Body of pancreas (tissue), 4 donors: ENCODE measurements around the gene ARHGEF17. TPM values are rescaled to one million over a fixed set of nuclear protein-coding genes. Genes with fewer than 3 reads are reported as not detected.

Source experiments
- ATAC-seq: fragments of 150-250 bp; one replicate; pipeline ENCODE4 v1.9.1; 2016
- DNase-seq, 4 donors: peaks; one replicate each; pipeline ENCODE4 v3.0.0-alpha.2; 2019
- H3K27ac ChIP-seq, 4 donors: fragments of 200-600 bp; sonication (generic); 1 replicate in 3 of 4; 2 replicates in 1 of 4; pipeline versions ENCODE4 v1.5.1 to v1.6.1; 2016 to 2019; ENCODE audit warnings: mild to moderate bottlenecking in 1 of 4, mixed read lengths in 1 of 4, moderate library complexity in 1 of 4
- H3K27me3 ChIP-seq, 2 donors: fragments of 200-600 bp; sonication (generic); one replicate each; pipeline ENCODE4 v1.6.0; 2016; ENCODE audit warnings: mild to moderate bottlenecking in 1 of 2
- H3K36me3 ChIP-seq, 2 donors: fragments of 200-600 bp; sonication (generic); replicated peaks in 1 of 2; 2 replicates each; pipeline ENCODE4 v1.5.1; 2016; ENCODE audit warnings: low read depth in 2 of 2; ENCODE audit not compliant: insufficient read depth in 1 of 2
- H3K4me1 ChIP-seq: fragments of 200-600 bp; sonication (generic); one replicate; pipeline ENCODE4 v1.6.0; 2016
- H3K4me3 ChIP-seq, 2 donors: fragments of 200-600 bp; sonication (generic); 1 replicate in 1 of 2; 2 replicates in 1 of 2; pipeline ENCODE4 v1.5.1; 2016 to 2019
- H3K9me3 ChIP-seq, 3 donors: fragments of 200-600 bp; sonication (generic); 1 replicate in 2 of 3; 2 replicates in 1 of 3; pipeline ENCODE4 v1.5.1; 2016
- CTCF ChIP-seq, 7 experiments: fragments of 450-650 bp in 4 of 7; fragments of 200-600 bp in 3 of 7; sonication (generic) in 3 of 7; IDR thresholded peaks; one replicate each; pipeline ENCODE4 v1.5.1; 2016 to 2019; ENCODE audit warnings: antibody characterized with exemption in 7 of 7
- POLR2A ChIP-seq, 3 donors: fragments of 450-650 bp; IDR thresholded peaks; one replicate each; pipeline ENCODE4 v1.6.1; 2016; ENCODE audit warnings: antibody characterized with exemption in 3 of 3, mild to moderate bottlenecking in 2 of 3
- WGBS, 2 donors: methylation state at CpG; one replicate each; pipeline ENCODE4 v1.1.5; 2017; 5-methylcytosine and 5-hydroxymethylcytosine counted together
- intact Hi-C: fragments of 100-400 bp; cut with DNase I; formaldehyde crosslinking; loops from one replicate; pipeline ENCODE4 v1.15.1; 2023
- total RNA-seq, 2 donors: library from RNA; depleted of rRNA; stranded (reverse); fragments of >200 nt; gene quantifications; one replicate each; pipeline ENCODE4 v1.1.0, GENCODE V29; 2016

The ARHGEF17 gene
- total RNA-seq, 2 donors from 2014 or later = 19.2 to 28.0 TPM

GRCh38 chr11:73381589-73381988 is 73.5 kb downstream of the ARHGEF17 start:
- DNase-seq = peak in 1 of 4 donors; percentile 36
- H3K36me3 ChIP-seq = no peaks in the 10 kb centered on the region
- TF ChIP-seq CTCF (IDR thresholded peaks at IDR 0.05) (no peak), POLR2A (IDR thresholded peaks at IDR 0.05) (no peak)
- no peaks in the 10 kb centered on the region for H3K27me3 ChIP-seq
- H3K4me1 ChIP-seq = peaks cover 19% of the 10 kb centered on the region
- H3K4me3 ChIP-seq = no peak overlapping the region
- no peak for ATAC-seq
- H3K9me3 ChIP-seq = no peaks in the 10 kb centered on the region
- intact Hi-C loops = no loop called here
- no peak overlapping the region for H3K27ac ChIP-seq
- WGBS, 2 donors = 63 to 88% methylated on average over 1 to 6 of the region's 6 CpGs

- Histone ChIP-seq H3K36me3 (no peaks in the 10 kb centered on the region), H3K4me1 (peaks cover 13% of the 10 kb centered on the region), H3K4me3 (no peak overlapping the region), H3K9me3 (no peaks in the 10 kb centered on the region), H3K27me3 (no peaks in the 10 kb centered on the region), H3K27ac (no peak overlapping the region)
- 91 to 100% methylated on average over 2 to 7 of the region's 7 CpGs for WGBS, 2 donors
- intact Hi-C loops = no loop called here
- DNase-seq (no peak), ATAC-seq (no peak)
- TF ChIP-seq CTCF (IDR thresholded peaks at IDR 0.05) (no peak), POLR2A (IDR thresholded peaks at IDR 0.05) (no peak)
Measured at GRCh38 chr11:73382183-73382582, 74.1 kb downstream of the ARHGEF17 start.

GRCh38 chr11:73382747-73383146 is 74.7 kb downstream of the ARHGEF17 start:
- H3K4me3 ChIP-seq = no peak overlapping the region
- peaks cover 11% of the 10 kb centered on the region for H3K4me1 ChIP-seq
- no peaks in the 10 kb centered on the region for H3K27me3 ChIP-seq
- intact Hi-C loops = no loop called here
- H3K36me3 ChIP-seq = no peaks in the 10 kb centered on the region
- WGBS, 2 donors = 79 to 100% methylated on average over 1 to 3 of the region's 3 CpGs
- no peaks in the 10 kb centered on the region for H3K9me3 ChIP-seq
- H3K27ac ChIP-seq = no peak overlapping the region
- TF ChIP-seq CTCF (IDR thresholded peaks at IDR 0.05) = no peak
- no peak for TF ChIP-seq POLR2A (IDR thresholded peaks at IDR 0.05)
- DNase-seq (no peak), ATAC-seq (no peak)

GRCh38 chr11:73383249-73384124 is 75.4 kb downstream of the ARHGEF17 start:
- TF ChIP-seq CTCF (IDR thresholded peaks at IDR 0.05) = no peak
- no peak for TF ChIP-seq POLR2A (IDR thresholded peaks at IDR 0.05)
- peaks cover 11% of the 10 kb centered on the region for H3K4me1 ChIP-seq
- no peaks in the 10 kb centered on the region for H3K27me3 ChIP-seq
- no peak overlapping the region for H3K4me3 ChIP-seq
- intact Hi-C loops = no loop called here
- no peaks in the 10 kb centered on the region for H3K9me3 ChIP-seq
- DNase-seq (no peak), ATAC-seq (no peak)
- no peaks in the 10 kb centered on the region for H3K36me3 ChIP-seq
- WGBS, 2 donors = 80% methylated on average over 8 to 9 of the region's 9 CpGs
- no peak overlapping the region for H3K27ac ChIP-seq

- Histone ChIP-seq H3K4me1 (peaks cover 9% of the 10 kb centered on the region), H3K27me3 (no peaks in the 10 kb centered on the region), H3K27ac (no peak overlapping the region), H3K36me3 (no peaks in the 10 kb centered on the region), H3K4me3 (no peak overlapping the region), H3K9me3 (no peaks in the 10 kb centered on the region)
- no peak for TF ChIP-seq CTCF (IDR thresholded peaks at IDR 0.05)
- no peak for TF ChIP-seq POLR2A (IDR thresholded peaks at IDR 0.05)
- no peak for DNase-seq
- WGBS, 2 donors = 91 to 92% methylated on average over 7 of the region's 7 CpGs
- intact Hi-C loops = no loop called here
- ATAC-seq = no peak
Measured at GRCh38 chr11:73384125-73384441, 76.0 kb downstream of the ARHGEF17 start.
